GM21528 (cell line): ENCODE measurements around the gene MLXIPL.
A peak's percentile ranks its signal among the peaks of the same experiment; 100 is the strongest.
"Not testable (repeated sequence)": the region's sequence is repeated elsewhere in the genome, so short reads cannot be mapped to it uniquely, and the experiment has no call there.

ENCODE experiments used
- ATAC-seq: cut with Tn5 transposase; IDR thresholded peaks from one replicate; pipeline ENCODE4 v1.9.1; 2021; ENCODE audit warnings: mild to moderate bottlenecking, moderate library complexity; ENCODE audit not compliant: unreplicated experiment, low FRiP score

MLXIPL gene

GRCh38 chr7:73557108-73557396, 67.3 kb downstream of the MLXIPL start:
- ATAC-seq, result peak; percentile 85

GRCh38 chr7:73556208-73557107, 67.9 kb downstream of the MLXIPL start:
- ATAC-seq, result no peak

GRCh38 chr7:73555411-73555982, 68.8 kb downstream of the MLXIPL start:
- no peak for ATAC-seq

- not testable (repeated sequence) for ATAC-seq
Observed at GRCh38 chr7:73550093-73550492, 74.2 kb downstream of the MLXIPL start.

GRCh38 chr7:73549176-73549575, 75.1 kb downstream of the MLXIPL start:
- no peak for ATAC-seq

GRCh38 chr7:73547841-73548240, 76.5 kb downstream of the MLXIPL start:
- ATAC-seq, result no peak

- no peak for ATAC-seq
Observed at GRCh38 chr7:73544678-73545077, 79.6 kb downstream of the MLXIPL start.
